Coronary artery (tissue), 2 donors: ENCODE data around the gene MYO18B.
"Not testable (repeated sequence)": the region's sequence is repeated elsewhere in the genome, so short reads cannot be mapped to it uniquely, and the experiment has no call there.

Source experiments
- DNase-seq: peaks from one replicate; pipeline ENCODE4 v3.0.0-alpha.2; 2017; ENCODE audit warnings: low spot score
- H3K27ac ChIP-seq, 2 donors: fragments of 200-600 bp; sonication (generic); one replicate each; pipeline ENCODE4 v1.5.1; 2016 to 2019
- H3K4me3 ChIP-seq: fragments of 200-600 bp; sonication (generic); 2 replicates; pipeline ENCODE4 v1.5.1; 2016; ENCODE audit warnings: mild to moderate bottlenecking, moderate library complexity
- TF ChIP-seq, protein P1 (sequence below): fragments of 200-600 bp; sonication (generic); IDR thresholded peaks from one replicate; pipeline ENCODE4 v1.5.1; 2019; ENCODE audit warnings: antibody characterized with exemption

The MYO18B gene

DNA sequence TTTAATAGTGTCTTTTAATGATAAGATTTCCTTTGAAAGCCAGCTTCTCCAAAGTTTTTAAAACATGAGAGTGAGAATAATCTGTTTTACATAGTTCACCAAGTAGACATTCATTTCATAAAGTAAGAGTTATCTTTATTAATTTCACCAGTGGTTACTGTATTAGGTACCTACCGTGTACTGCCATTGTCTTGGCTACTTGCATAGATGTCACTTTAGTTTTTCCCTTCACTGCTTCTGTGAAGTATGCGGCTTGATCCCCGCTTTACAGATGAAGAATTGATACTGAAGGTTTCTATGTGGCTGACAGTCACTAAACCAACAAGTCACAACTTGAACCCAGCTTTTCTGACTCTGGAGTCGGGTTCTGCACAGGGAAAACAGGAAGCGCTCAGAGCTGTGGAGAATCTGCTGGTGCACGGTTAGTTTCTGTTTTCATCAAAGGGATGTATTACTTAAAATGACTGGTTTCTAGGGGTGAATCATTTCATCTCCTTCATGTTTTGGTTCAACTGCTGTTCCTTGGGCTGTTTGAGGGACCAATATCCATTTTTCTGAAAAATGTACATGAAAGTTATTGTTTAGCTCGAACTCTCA, 39.3 kb upstream of the MYO18B start:
- TF ChIP-seq, protein P1, sequence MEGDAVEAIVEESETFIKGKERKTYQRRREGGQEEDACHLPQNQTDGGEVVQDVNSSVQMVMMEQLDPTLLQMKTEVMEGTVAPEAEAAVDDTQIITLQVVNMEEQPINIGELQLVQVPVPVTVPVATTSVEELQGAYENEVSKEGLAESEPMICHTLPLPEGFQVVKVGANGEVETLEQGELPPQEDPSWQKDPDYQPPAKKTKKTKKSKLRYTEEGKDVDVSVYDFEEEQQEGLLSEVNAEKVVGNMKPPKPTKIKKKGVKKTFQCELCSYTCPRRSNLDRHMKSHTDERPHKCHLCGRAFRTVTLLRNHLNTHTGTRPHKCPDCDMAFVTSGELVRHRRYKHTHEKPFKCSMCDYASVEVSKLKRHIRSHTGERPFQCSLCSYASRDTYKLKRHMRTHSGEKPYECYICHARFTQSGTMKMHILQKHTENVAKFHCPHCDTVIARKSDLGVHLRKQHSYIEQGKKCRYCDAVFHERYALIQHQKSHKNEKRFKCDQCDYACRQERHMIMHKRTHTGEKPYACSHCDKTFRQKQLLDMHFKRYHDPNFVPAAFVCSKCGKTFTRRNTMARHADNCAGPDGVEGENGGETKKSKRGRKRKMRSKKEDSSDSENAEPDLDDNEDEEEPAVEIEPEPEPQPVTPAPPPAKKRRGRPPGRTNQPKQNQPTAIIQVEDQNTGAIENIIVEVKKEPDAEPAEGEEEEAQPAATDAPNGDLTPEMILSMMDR = no peak
- Histone ChIP-seq H3K27ac (no peak overlapping the region), H3K4me3 (no peak overlapping the region)
- DNase-seq = no peak

DNA sequence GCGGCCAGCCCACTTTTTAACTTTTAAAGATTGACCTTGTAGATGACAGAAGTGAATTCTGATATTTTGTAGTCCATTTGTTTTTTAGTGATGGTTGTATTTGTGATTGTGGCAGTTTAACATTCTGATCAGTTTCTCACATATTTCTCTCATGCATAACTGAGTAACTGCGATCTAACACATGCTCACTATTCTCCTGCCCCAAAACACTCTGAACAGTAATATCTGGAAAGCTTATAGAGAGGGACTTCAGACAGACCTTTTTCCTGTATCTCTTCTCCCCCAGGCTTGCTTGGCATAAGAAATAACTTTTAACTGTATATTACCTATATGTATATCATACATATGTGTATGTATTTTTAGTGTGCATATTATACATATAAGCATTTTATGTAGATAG, 37.3 kb upstream of the MYO18B start:
- TF ChIP-seq, protein P1 = no peak
- Histone ChIP-seq H3K4me3 (no peak overlapping the region), H3K27ac (no peak overlapping the region)
- DNase-seq = no peak

DNA sequence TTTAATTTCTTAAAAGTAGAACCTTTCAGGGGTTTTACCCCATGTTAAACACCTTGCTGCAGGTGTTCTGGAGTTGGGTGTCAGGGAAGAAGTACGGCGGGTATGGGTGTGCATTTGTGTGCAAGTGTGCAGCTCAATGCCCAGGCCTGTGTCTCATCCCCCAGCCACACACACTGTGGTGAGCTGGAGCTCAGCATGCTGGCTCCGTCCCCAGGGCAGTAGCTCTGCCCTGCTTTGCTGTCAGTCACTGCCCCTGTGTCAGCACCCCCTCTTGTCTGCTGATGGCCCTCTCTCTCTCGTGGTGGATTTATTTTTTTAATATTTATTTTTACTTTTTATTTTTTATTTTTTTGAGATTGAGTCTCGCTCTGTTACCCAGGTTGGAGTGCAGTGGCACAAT, 35.8 kb upstream of the MYO18B start:
- no peak for DNase-seq
- no peak overlapping the region for H3K4me3 ChIP-seq
- TF ChIP-seq, protein P1 = no peak
- H3K27ac ChIP-seq = no peak overlapping the region

DNA sequence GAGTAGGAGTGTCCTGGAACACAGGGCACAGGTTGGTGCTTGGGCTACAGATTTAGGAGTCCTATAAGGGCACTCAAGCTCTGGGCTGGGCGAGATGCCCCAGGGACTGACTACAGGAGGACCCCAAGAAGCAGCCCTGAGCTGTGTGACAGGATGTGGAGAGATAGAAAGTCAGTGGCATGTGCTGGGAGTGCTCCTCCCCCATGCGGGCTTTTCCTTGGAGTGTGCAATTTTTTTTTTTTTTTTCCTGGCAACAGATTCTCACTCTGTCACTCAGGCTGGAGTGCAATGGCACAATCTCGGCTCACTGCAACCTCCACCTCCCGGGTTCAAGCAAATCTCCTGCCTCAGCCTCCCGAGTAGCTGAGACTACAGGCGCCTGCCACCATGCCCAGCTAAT, 33.6 kb upstream of the MYO18B start:
- not testable (repeated sequence) for H3K27ac ChIP-seq, H3K4me3 ChIP-seq, DNase-seq

DNA sequence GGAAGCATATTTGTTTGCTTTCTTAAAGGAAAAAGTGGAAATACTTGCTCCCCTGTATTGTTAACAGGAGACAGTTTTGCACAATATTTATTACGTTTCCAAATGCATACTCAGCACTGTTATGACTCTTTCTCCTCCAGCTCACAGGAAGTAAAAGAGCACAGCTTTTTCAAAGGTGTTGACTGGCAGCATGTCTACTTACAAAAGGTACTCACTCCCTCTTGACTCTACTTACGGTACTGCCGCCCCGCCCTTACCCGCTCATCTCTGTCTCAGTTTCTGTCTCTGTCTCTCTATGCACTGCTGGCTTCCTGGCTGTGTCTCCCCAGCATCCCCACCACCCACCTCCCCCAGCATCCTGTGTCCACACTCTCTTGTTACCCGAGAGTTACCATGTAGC, 32.2 kb upstream of the MYO18B start:
- no peak for DNase-seq
- no peak overlapping the region for H3K27ac ChIP-seq
- TF ChIP-seq, protein P1 = no peak
- H3K4me3 ChIP-seq = no peak overlapping the region

DNA sequence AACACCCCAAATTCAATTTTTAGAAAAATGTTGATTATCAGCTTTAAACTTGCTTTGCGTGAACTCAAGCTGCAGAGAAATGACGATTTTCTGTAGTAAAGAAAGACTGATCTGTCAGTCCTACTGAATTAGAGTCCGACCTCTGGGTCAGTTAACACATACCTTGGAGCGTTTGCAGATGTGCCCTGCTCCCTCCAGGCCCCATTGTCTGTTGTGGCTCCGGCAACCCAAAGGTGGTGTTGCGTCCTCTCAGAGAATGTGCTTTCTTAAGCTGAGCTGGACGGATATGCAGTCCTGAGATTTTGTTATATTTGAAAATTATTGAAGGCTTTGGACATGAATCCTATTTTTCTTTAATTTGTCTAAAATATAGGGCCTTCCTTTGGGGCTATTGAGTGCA, 31.5 kb upstream of the MYO18B start:
- H3K4me3 ChIP-seq = no peak overlapping the region
- DNase-seq = no peak
- TF ChIP-seq, protein P1 = no peak
- no peak overlapping the region for H3K27ac ChIP-seq

DNA sequence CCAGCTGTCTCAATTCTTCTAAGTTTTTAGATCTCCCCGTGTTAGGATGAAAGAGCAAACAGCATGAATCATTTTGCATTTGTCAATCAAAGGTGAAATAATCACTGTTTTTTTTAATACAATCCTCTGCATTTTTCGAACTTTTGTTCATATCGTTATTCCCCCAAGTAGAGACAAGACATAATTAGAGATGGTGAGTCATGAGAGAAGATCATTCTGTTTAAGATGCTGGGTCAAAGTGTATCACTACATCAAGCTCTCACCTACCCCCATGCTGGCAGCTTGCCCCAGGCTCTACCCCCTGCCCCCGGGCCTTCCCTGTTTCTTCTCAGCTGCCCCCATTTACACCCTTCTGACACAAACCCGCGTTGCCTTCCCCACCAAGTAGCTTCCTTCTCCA, 30.5 kb upstream of the MYO18B start:
- Histone ChIP-seq H3K4me3 (no peak overlapping the region), H3K27ac (no peak overlapping the region)
- TF ChIP-seq, protein P1 = no peak
- DNase-seq = no peak
